Stimulated activated CD4-positive, alpha-beta T cell treated with anti-CD3 and anti-CD28 coated beads, Interleukin-4, amount 100 ng/mL, for 4 hours (primary cell): ENCODE results near the gene CDT1.
A peak's percentile ranks its signal among the peaks of the same experiment; 100 is the strongest.
"Not testable (repeated sequence)": the region's sequence is repeated elsewhere in the genome, so short reads cannot be mapped to it uniquely, and the experiment has no call there.

Experiments
- DNase-seq, 2 experiments: peaks; one replicate each; pipeline ENCODE4 v3.0.0-alpha.2; 2020

Gene CDT1

DNA sequence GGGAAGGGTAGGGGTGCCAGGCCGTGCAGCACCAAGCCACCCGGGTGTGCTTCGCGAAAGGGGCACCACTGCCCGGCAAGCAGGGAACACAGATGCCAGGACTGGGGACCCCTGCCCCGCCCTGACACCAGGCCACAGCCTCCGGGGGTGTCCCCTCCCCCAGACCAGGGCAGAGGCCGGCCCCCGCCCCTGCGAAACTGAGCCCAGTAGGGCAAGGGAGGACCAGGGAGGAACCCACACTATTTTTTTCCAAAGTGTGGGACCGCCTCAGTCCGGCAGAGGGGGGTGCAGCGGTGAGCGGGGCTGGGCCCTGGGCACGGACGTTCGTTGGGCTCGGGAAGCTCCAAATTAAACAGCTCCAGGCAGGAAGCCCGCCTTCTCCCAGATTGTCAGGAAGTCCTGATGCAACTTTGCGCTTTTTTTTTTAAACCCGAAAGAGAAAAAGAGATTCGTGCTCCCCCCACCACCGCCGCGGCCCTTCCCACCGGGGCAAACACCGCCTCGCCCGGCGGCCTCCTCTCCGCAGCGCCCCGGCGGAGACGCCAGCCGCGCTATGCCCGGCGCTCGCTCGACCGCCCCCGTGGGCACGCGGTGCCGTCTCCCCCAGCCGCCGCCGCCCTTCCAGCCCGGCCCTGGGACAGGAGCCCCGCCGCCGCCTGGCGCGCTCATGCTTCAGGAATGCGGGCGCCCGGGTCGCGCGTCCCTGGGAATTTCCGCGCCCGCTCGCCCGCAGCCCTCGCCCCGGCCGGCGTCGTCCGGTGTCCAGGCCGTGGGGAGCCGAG, 19.3 kb upstream of the CDT1 start:
- peak in 1 of 2 experiments; percentile 44 for DNase-seq

DNA sequence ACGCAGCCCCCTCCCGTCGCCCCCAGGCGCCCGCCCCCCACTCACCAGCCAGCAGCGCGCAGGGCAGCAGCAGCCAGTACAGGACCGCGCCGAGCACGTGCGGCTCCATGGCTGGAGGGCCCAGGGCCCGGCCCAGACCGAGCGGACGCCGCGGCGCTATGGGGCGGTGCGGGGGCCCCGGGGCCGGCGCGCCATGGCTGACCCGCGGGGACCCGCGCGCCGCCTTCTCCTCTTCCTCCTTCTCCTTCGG, 18.8 kb upstream of the CDT1 start:
- no peak for DNase-seq

DNA sequence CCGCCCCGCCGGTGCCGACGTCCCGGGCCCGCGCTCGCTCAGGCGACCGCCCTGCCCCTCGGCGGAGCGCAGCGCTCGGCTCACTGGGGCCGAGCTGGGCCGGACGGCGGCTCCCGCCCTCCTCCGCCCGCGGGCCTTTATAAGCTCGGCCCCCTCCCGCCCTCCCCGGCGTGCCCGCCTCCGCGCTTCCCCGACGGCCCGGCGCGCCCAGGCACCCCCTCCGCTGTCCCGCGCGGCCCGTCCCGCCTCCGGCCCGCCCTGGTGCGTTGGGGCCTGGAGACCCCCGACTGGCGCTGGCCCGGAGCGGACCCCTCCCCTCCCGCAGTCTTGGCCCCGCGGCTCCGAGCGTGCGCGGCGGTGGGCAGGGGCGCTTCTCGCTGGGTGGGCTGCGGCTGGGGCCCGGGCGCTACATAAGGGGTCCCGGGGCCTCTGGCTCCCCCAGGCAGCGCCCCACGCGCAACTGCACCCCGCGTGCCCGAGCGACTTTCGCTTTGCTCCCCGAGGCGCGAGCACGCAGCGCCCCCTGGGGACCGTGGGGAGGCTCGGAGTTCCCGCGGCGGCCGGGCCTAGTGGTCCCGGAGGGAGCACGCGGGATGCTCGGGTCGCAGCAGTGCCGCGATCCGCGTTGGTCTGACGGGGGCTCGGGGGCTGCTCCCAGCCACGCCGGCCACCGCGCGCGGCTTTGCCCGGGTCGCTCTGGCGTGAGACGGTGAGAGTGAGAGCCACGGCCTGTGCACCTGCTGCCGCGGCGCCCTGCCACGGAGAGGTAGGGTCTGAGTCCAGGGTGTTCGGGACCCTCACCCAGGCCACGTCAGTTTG, 18.3 kb upstream of the CDT1 start, which contains the start of gene PIEZO1:
Gene PIEZO1, minus strand, starts transcription at position 115 of the 819 bp plus-strand sequence. CDS start 256 bp downstream, outside the sequence.
- peak; percentile 80 to 83 for DNase-seq

DNA sequence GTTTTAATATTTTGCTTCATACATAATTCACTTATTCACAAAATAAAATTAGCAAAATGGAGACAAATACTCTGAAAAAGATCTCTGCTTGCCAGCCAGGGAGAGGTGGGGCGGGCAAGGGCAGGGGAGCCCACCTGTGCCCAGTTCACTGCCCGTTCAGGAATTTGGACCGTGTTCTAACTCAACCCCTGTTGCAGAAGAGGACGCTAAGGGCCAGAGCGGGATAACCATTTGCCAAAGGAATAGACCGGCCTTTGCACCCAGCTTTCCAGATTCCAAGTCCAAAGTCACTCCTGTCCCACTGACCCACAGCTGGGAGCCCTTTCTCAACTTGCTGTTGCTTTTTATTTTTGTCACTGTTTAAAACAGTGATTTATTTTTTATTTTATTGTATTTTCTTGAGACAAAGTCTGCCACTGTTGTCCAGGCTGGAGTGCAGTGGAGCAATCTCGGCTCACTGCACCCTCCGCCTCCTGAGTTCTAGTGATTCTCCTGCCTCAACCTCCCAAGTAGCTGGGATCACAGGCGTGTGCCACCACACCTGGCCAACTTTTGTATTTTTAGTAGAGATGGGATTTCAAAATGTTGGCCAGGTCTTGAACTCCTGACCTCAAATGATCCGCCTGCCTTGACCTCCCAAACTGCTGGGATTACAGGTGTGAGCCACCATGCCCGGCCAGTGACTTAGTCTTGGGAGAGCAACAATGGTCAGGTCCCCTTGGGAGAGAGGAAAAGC, 15.8 kb upstream of the CDT1 start:
- DNase-seq, result no peak

DNA sequence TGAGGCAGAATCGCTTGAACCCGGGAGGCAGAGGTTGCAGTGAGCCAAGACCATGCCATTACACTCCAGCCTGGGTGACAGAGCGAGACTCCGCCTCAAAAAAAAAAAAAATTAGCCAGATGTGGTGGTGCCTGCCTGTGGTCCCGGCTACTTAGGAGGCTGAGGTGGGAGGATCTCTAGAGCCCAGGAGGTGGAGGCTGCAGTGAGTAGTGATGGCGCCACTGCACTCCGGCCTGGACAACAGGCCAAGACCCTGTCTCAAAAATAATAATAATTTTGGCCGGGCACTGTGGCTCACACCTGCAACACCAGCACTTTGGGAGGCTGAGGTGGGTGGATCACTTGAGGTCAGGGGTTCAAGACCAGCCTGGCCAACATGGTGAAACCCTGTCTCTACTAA, 14.8 kb upstream of the CDT1 start:
- not testable (repeated sequence) for DNase-seq

DNA sequence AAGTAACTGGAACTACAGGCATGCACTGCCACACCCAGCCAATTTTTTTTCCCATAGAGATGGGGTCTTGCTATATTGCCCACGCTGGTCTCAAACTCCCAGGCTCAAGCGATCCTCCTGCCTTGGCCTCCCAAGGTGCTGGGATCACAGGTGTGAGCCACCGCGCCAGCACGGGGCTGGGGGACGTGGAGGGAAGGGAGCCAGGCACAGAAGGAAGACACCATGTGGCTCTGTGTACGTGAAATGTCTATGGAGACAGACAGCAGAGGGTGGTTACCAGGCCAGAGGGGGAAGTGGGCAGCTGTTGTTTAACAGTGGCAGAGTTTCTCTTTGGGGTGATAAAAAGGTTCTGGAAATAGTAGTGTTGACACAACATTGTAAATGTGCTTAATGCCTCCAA, 14.0 kb upstream of the CDT1 start:
- DNase-seq, result no peak

DNA sequence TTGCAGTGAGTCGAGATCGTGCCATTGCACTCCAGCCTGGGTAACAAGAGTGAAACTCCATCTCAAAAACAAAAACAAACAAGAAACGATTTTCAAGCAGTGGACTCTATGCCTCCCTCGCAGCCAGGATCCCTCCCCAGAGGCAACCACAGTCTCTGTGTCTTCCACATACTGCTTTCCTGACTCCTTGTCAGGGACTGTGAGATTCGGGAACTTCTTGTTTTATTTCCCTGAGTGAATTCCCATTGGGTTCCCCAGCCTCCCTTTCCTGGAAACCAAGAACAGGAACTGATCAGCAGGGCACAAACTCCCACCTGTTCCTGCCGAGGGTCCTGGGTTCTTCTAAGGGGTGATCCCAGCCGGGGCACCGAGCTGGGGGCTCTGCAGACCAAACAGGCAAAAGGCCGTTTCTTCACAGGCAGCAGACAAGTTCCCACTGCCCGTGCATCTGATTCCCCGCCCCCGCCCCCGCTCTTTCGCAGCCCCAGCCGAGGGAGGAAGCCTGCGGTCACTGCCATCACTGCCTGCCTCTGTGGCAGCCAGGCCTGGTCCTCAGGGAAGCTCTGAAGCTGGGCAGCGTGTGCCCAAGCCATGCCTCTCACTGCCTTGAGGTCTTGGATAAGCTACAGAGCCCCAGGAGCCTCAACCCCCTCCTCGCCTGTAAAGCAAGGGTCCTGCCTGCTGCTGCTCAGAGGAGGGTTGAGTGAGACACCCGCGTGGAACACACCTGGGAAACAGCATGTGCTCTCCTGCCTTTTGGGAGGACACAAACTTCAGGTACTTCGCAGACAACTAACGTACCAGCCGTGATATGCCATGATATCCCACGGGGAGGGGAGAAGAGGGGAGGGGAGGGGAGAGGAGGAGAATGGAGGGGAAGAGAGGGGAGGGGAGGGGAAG, 13.0 kb upstream of the CDT1 start:
- DNase-seq, result peak; percentile 55 to 57

DNA sequence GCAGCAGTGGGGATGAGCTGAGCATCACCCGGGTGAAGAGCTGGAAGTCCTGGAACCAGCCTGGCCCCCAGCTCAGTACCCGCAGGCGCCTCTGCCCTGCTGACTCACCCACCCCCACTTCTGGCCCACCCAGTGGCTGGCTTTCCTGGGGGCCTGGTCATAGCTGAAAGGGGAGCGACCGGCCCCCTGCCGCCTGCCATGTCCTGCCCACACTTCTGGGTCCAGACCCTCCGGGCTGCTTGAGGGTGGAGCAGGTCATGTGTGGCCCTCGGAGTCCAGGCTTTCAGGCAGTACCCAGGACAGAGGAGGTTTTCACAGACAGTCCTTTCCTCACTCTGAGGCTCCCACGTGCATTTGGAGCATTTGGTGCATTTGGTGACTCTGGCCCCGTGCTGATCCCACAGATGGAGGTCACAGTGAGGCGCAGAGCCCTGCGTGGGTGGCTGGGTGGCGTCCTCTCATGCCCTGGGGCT, 11.5 kb upstream of the CDT1 start:
- no peak for DNase-seq

DNA sequence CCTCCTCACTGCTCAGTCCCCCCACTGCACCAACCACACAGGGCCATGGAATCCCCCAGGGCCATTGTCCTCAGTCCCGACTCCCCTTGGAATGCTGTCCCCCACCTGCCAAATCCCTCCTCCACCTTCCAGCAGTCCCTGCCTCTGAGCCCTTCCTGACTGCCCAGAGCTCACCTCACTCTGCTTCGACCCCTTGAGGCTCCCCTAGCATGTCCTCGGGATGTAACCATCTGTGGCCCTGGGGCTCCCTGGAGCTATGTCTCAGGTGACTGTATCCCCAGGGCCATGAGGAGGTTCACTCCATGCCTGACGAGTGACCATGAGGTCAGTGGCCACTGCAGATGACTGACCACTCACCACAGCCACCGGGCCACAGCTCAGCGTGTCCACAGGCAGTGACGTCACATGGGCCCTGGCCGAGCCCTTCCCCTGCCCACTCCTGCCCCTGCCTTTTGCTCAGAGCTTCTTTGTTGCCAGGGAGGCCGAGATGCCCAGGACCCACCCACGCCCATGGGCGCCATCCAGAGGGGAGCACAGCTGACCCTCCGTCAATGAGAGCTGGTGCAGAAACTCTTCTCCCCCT, 10.8 kb upstream of the CDT1 start:
- DNase-seq, result no peak

DNA sequence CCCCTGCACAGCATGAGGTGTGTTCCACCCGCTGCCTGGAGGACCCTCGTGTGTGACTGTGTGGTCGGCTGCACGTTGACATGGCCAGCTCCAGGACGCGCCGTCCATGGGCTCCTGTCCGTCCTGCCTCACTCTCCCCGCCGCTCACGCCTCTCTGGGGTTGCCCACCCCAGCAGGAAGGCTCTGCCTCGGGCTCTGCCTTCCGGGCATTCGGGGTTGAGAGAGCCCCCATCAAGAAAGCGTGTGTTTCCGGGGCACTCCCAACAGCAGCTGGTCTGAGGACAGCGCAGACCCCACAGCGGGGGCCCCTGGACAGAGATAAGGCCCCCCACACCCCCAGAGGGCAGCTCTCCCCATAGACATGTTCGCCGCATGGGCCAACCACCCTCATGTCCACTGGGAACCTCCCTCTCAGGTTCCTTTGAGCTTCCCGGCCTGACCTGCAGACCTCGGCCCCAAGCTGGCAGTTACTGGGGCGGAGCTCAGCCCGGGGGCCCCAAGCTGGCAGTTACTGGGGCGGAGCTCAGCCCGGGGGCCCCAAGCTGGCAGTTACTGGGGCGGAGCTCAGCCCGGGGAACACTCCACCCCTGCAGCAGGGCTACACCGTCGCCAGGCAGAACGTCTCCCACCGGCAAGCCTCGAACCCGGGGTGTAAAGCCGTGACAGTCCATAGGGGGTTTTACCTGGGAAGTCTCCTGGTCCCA, 10.2 kb upstream of the CDT1 start:
- DNase-seq, result no peak

DNA sequence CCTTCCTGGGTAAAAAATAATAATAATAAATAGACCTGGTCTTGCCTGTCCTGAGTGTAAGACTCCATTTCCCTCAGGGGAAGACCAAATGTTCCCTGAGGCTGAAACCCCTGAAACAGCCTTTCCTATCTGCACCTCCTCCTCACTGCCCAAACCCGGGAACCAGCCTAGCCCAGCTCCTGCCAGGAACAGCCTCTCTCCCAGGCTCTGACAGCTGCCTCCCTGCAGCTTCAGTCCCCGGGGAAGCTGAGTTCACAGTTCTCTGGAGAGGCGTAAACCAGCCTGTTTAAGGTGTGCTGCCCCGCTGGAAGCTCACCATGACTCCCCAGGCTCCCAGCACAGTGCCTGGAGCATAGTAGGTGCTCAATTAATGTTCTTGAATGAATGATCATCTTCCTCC, 7.3 kb upstream of the CDT1 start:
- DNase-seq, result no peak

DNA sequence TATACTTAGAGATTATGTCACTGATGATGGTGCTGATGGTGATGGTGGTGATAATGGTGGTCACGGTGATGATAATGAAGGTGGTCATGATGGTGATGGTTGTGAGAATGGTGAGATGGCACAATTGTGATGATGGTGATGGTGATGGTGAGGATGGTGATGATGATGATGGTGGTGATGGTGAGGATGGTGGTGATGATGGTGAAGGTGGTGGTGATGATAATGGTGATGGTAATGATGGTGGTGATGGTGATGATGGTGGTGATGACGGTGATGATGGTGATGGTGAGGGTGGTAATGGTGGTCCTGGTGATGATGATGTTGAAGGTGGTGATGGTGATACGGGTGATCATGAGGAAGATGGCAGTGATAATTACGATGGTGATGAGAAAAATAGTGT, 5.5 kb upstream of the CDT1 start:
- DNase-seq, result no peak

DNA sequence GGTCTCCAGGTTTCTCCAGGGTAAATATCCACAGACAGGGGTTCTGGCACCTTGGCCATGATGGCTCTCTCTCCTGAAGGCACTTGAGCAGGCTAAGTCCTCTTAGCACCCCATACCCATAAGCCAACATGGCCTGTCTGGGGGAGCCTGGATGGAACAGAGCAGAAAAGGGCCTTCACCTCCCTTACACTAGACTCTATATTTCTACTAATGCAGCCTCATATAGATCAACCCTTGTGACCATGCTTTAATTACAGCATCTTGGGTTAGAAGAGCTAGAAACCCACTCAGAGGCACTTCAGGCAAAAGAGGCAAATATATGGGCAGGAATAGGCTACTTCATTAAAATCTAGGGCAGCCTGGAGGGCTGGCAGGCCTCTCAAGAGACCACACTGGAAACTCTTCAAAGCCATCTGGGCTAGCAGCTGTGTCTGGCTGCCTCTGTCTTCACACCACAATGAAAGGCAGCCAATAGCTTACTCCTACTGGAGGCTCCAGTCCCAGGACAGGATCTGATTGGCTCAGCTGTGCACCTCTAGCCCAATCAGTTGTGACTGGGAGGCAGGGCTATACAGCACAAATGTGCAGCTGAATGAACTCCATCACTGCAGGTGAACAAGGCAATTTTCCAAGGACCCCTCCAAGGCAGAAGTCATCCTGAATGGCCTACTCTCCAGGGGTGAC, 4.7 kb upstream of the CDT1 start:
- DNase-seq, result no peak

DNA sequence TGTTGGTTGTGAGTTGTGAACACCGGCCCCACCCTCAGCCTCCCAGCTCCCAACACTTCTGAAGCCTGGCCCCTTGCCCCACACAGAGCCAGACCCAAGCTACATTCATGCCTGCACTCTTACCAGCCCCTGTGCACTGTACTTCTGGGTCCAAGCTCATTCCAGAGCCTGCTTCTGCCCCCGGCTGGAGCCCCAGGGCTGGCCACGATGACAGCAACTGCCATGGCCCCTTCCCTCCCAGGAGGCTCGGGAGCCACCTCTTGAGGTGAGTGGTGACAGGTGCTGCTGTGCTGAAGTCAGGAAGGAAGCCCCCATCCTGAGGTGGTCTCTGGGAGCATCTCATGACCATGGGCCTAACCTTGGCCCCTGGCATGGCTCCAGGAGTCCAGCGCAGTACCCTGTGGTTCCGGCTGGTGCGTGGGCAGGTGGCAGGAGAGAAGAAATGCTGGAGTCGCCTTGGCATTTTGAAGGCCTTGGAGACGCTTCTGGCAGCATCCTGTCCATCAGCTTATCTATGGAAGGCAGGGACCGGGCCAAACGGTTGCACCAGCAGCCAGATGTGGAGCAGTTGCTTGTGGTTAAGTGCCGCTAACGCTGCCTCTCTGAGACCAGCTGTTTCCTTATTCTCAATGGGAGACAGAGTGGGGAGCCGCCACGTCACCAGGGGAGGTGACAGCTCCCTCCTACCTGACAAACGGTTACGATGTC, 3.9 kb upstream of the CDT1 start:
- DNase-seq, result no peak

DNA sequence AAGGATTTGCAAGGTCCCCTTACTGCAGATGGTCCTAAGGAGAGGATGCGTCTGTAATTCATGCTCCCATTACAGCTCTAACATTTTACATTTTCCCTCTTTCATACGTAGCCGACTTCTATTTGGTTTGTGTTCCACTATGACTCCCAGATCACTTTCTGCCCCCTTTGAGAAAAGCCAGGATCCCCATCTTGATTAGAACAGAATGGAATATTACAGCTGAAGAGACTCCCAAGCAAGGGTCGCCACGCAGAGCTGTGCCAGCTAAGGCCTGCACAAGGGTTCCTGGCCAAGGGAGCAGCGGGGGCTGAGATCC, 3.4 kb upstream of the CDT1 start:
- DNase-seq, result no peak

DNA sequence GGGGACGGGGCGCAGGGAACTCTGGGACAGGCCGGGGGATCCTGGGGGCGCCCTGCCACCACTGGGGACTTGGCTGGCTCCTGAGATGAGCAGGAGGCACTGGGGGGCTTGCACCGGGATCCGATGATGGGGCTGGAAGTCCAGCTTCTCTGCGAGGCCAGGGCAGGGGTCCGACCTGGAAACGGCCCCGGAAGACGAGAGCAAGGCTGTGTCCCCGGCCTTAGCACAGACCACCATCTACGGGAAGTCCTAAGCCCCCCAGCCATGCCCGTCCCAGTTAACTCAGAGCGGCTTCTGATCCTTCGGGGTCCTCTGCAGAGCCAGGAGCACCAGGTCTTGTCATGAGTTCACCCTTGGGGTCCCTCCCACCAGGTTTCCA, 573 bp downstream of the CDT1 start:
- no peak for DNase-seq

DNA sequence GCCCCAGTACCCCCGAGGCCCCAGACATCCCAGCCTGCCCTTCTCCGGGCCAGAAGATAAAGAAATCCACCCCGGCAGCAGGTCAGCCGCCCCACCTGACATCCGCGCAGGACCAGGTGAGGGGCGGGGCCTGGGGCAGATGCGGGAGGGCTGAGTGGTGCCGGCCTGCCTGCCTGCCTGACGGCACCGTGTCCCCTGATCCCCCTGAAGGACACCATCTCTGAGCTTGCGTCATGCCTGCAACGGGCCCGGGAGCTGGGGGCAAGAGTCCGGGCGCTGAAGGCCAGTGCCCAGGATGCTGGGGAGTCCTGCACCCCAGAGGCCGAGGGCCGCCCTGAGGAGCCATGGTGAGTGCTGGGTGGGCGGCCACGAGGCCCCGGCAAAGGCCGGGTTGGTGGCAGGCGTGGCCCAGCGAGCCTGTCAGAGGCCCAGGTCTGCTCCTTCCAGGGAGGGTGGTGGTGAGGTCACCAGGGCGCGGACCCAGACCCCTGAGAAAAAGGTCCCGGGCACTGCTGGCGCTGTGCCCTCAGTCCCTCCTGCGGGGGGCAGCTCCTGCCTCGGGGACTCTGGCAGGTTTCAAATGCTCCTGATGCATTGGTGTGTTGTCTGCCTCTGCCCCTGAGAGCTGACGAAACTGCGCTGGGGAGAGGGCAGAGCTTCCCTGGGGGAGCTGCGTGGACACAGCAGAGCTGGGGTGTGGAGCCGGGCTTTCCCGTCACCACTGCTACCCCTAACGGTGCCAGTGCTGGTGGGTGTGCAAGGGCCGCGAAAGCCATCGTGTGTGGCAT, 1.2 kb downstream of the CDT1 start:
- DNase-seq, result no peak

DNA sequence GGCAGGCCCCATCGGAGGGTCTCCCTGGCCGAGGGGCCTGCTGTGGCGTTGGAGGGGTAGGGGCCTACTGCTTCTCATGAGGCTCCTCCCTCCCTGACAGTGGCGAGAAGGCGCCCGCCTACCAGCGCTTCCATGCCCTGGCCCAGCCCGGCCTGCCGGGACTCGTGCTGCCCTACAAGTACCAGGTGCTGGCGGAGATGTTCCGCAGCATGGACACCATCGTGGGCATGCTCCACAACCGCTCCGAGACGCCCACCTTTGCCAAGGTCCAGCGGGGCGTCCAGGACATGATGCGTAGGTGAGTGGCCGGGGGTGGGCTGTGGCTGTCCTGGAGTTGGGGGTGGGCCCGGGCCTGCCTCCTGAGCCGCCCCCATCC, 1.7 kb downstream of the CDT1 start:
- DNase-seq, result no peak

DNA sequence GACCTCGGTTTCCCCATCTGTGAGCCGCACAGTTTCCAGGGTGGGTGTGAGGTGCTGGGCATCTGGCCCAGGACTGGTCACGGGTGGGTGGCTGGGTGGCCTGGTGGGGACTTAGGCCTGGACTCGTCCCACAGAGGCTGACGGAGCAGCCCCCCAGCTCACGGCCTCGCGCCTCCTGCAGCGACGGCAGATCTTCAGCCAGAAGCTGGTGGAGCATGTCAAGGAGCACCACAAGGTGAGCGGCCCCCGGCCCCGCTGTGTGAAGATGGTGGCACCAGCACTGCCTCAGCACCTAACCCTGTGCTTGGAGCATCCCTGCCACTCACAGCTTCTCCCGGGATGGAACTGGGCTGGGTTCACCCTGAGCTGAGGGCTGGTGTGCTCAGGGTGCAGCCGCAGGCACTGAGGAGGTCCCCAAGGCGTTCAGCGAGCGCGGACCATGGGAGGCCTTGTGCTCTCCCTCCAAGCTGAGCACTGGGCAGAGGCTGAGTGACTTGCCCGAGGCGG, 2.4 kb downstream of the CDT1 start:
- DNase-seq, result no peak
